Inflammatory macrophage treated with lipopolysaccharide for 4 hours (primary cell): ENCODE data around the gene SRGAP3.

Experiments
- DNase-seq: peaks from one replicate; pipeline ENCODE4 v3.0.0-alpha.2; 2020

The SRGAP3 gene

DNA sequence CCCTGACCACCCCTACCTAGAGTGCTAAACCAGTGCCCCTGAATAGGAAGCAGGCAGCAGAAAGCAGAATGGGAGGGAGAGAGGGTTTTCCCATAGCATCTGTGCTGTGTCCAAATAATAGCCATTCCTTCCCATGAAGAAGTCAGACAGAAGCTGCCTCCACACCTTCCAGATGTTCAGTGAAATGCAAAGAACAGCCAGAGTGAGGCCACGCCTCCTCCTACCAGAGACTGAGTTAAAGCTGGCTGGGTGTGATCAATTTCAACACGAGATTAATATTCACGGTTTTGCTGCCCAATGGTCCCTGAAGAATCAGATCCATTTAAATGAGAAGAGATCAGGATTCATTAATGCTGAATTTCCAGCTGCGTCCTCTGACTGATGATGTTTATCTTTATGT, 111.8 kb downstream of the SRGAP3 start:
- no peak for DNase-seq

DNA sequence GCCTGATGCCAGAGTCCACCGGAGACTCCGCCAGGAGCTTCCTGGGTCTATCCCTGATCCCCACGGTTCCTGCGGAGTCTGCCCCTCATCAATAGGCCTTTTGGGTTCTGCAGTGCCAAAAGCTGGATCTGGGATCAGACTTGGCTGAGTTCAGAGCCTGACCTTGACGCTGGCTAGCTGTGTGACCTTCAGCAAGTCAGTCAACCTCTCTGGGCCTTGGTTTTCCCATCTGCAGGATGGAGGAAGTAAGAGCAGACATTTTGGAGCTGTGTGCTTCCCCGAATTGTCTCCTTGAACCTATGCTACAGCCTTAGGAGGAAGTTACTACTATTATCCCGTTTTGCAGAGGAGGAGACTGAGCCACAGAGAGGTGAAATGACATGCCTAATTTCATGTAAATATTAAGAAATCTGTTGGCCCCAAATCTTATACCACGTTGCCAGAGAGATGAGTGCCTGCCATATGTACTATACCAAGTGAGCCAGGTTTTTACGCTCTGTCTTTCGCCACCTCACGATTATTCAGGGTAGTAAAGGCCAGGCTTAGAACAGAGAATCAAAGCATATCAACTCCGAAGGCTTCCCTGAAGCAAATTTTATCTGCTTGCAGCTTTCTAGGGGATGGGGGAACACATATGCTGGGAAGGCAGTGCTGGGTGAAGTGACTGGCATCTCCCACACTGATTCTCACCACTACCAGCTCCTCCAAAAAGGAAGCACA, 112.5 kb downstream of the SRGAP3 start:
- DNase-seq = no peak

DNA sequence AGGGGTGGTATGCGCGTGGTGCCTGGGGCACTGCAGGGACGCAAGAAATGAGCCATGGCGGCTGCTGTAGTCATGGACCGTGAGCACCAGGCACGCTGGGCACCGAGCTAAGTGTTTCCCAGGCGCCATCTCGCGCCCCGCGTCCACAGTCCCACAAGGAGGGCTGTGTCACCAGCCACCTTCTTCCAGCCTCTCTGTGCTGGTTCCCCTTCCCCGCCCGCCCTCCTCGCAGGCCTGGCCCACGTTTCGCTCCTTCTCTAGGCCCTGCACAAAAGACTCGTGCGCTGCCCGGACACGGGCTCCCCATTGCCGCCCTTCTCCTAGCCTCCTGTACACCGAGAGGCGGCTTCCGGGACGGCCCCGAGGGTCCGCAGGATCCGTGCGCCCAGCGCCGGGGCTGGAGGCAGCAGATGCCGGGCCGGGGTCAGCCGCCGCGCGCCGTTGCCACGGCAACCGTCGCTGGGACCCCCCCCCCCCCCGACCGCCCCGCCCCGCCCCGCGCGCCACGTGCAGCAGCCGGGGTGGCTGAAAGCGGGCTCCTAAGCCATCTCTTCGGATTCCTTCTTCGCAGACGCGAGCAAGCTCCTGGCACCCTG, 113.4 kb downstream of the SRGAP3 start:
- DNase-seq = no peak

DNA sequence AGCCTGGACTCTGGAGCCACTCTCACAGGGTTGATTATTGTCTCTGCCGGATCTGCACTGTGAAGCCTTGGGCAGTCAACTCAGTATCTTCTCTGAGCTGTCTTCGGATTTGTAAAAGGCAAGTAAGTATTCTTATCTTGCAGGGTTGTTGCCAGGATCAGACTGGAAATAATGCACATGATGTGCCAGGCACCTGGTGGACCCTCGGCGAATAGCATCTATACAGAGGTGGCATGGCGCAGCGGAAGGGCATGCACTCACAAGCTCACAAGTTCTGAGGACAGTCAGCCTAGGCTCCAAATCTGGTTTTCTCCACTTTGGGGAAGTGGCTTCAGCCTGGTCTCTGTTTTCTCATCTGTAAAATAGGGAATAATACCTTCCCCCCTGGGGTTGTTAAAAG, 113.9 kb downstream of the SRGAP3 start:
- no peak for DNase-seq

DNA sequence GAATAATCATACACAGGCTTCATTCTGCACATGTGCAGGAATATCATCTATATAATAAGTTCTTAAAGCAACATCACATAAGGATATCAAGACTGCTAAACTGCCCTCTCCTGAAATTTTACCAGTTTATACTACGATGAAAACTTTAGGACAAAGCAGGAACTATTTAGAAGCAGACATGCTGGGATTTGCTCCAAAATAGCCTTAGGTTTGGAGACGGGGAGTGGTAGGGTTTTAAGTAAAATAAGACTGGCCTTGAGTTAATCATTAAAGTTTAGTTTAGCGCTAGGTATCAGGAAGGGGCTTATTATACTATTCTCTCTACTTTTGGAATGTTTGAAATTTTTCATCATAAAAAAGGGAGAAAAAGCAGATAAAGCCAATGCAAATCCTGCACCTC, 115.8 kb downstream of the SRGAP3 start:
- no peak for DNase-seq

DNA sequence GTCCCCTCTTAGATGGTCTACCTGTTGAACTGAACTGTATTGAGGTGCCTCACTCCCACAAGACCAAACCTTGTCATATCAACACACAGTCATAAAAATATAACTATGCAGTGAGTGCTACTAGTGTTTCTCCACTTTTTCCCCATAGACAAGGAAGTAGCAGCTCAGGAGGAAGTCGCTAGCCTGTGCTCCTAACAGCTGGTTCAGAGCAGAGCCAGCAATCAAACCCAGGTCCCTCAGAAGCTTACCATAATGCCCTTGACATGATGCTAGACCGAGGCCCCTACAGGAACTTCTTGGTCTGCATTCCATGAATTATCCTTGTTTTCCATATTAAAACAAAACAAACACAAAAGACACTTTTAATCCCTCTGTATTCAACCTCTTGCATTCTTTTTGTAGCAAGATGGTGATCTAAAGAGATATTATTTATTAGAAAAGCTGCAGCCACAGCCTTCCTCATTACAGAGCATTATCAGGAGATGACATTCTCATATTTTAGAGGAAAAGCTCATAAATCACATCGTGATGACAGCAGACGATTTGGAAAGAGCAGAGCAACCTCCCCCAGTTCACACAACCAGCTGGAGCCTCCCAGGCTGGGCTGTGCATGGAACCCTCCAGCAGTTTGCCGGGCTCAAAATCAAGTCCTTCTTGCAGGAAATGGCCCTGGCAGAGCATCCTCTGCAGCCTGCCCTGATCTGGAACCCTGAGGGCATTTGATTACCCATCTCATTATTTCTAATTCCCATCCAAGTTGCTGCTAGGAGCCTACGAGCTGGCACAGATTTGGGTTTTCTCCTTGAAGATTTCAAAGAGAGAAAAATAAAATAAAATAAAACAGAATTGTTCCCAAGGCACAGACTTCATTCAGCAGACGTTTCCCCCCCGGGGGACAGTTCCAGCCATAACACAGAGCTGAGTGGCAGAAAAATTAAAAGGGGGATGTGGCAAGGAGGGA, 118.8 kb downstream of the SRGAP3 start:
- DNase-seq = no peak

DNA sequence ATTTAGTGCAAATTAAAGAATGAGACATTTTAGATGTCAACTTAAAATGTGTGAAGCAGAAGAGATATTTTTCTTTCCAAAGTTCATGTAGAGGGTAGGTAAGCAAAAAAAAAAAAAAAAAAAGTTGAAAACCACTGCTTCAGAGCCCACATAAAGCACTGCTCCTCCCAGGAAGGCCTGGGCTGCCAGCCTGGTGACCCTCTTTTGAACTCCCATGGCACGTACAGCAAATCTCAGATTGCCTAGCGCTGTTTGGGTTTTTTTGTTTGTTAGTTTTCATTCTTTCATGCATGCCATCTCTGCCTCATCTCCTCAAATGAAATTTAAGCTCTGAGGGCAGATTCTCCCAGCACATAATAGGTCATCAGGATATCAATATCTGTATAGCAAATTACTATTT, 120.1 kb downstream of the SRGAP3 start:
- no peak for DNase-seq

DNA sequence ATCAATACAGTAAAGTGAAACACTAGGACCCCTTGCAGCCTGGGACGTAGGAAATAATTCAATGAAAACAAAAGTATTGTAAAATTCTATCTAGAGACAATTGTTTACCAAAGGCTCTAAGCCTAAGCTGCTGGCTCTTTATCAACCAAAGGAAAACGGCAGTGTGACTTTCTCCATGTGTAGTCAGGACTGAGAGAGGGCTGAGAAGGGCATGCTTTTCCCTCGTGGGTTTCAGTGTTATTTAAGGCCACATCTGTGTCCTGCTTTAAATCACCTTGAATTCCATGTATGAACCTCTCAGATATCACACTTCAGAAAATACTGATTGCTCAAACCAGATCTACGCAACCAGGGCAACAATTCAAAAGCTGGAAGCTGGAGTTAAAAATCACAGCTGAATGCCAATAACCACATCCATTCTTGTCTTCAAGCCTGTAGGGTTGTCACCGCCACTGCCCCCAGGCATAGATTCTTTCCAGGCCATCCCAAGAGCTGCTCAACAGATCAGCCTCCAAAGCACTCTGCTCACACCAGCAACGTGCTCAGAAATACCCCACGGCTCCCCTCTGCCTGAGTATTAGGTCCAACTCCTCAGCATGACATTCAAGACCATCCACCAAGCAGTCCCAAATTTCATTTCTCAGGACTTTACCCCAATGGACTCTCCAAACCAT, 124.0 kb downstream of the SRGAP3 start:
- no peak for DNase-seq

DNA sequence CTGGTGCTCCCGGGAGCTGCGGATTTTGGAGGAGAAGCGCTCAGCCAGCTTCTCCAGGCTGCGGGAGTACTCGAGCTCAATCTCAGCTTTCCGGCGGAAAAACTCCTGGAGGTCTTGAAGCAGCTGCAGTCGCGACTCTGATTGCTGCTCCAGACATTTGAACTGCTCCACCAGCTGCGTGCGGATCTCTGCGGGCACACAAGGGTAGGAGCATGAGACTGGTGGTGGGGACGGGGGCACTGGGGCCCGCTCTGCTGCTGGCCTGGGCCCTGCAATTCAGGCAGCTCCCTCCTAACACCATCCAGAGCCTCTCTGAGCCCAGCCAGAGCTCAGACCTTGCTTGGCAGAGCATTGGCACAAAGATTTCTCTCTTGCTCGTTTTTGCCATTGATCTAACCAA, 124.7 kb downstream of the SRGAP3 start:
- no peak for DNase-seq

DNA sequence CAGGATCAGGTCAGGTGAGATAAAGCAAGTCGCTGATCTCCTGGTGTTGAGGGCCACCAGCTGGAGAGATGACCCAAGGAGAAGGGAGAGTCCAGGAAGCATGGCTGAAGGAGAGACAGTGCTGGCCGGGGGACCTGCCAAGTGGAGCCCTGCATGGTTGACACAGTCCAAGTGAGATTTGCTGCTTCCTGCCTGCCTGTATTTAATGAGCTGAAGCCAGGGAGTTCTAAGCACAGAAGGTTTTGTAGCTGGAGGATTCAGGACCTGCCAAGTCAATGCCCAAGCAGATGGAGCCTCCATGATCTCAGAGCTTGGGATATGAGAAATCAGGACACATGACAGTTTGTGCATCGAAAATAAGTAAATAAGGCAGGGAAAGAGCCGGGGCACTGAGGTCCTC, 125.6 kb downstream of the SRGAP3 start:
- DNase-seq = no peak

DNA sequence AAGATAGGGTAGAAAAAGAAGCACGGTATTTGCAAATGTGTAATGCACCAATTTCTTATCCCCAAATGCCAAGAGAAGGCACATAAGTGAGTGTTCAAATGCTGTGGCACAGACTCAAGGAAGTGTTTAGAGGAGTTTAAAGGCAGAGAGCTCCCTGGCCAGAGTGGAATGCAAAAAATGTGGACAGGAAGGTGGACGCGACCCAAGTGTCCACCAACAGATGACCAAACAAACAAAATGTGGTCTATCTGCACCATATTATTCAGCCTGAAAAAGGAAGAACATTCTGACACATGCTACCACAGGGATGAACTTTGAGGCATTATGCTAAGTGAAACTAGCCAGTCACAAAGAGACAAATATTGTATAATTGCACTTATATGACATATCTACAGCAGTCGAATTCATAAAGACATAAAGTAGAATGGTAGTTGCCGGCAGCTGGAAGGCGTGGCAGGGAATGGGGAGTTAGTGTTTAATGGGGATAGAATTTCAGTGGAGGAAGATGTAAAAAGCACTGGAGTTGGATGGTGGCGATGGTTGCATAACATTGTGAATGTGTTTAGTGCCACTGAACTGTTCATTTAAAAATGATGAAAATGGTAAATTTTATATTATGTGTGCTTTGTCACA, 126.6 kb downstream of the SRGAP3 start:
- no peak for DNase-seq

DNA sequence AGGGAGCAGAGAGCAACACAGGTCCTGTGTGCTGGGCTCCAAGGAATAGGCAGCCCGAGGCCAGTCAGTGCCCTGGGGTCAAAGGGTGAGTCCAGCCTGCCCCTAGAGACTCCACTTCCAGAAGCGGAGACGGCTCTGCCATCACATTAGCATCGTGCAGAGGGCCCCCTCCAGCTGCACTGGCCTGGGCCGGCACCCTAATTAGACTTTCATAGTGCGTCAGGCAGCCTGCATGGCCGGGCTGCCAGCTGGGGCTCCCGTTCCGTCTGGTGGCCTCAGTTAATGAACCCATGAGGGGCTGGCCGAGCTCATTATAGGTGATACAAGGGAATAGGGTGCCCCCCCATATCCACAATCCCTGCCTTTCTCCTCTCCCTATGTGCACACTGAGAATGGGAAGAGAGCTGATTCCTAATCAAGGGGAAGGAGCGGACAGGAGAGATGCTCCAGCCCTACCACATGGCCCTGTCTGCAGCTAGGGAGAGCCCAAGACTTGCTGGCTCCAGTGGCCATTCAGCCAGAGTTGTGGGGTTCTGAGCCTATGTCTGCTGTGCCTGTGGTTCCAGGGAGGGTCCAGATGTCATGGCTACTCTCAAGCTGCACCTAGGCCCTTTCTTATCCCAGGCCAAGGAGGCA, 128.0 kb downstream of the SRGAP3 start:
- no peak for DNase-seq

DNA sequence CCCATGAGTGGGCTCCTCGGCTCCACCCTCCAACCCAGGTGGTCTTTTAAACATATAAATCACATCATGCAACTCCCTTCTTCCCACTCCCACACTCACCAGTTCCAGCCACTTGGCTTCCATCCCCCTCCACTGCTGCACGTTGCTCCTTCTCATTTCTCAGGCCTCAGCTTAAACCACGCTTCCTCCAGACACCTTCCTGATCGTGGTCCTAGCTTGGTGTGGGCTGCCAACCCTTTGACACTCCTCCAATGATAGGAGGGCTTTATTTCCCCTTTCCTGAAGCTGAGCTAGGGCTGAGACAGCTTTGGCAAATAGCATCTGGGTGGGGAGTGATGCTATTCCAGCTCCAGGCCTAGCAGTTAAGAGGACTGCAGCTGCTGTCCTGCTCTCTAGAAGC, 130.1 kb downstream of the SRGAP3 start:
- DNase-seq = no peak

DNA sequence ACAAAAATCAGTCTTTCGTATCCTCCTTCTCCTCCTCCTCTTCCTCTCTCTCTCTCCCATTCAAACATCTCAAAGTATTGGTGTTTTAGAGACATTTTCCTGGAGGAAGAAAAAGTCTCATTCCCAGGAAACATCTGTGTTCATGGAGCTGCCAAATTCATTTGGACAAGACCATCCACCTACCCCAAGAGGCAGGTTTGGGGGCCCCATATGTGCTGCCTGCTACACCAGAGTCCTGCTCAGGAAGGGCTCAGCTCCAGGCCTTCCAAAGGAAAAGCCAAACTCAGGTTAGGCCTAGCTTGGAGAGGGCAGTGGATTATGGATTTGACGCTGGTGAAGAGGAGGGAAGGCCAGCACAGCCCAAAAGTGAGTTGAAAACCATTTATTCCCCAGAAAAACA, 131.2 kb downstream of the SRGAP3 start:
- no peak for DNase-seq

DNA sequence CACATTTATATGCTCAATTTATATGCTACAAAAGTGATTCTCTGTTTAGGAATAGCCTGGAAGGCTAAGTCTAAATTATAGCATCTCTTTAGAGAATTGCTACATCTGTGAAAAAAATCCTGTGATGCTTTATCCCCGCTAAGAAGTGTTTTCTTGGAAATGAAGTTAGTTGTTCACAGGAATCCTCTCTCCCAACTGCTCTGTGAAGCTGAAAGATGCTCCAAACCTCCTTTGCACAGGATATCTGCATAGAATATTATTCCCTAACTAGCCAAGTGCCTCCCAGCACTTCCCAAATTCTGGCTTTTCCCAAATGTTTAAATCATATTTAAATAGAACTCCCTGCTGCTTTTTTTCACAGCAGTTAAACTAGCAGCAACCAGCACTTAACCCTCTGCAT, 132.2 kb downstream of the SRGAP3 start:
- no peak for DNase-seq

DNA sequence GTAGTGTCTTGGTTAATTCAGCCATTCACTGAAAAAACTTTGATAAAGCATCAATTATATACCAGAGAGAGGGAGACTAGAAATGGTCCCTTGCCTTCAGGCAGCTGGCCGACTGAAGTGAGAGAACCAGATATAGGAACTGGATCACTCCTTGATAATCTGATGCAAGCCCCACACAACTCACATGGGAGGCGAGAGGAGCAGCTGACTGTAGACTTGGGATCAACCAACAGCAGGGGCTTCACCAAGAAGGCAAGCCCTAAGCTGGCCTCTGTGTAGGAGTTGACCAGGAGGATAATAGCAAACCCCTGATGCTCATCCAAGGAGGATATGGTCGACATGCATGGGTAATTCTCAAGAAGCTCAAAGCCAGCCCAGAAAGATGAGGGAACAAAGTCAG, 133.1 kb downstream of the SRGAP3 start:
- no peak for DNase-seq

DNA sequence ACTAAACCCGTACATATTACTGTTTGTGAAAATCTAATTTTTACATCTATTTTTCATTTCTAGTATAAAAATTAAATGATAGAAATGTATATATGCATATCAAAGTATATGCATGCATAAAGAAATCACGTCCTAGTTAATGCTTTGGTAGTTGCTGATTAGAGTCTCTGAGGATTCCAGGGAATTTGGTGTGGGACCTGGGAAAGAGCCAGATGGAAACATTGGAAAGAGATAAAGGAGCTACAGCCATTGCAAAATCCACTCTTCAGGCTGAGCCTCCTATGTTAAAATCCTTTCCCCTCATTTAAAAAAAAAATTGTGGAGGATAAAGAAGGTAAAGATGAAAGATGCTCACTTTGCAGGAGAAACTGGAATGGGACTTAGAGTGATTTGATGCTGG, 134.1 kb downstream of the SRGAP3 start:
- DNase-seq = no peak

DNA sequence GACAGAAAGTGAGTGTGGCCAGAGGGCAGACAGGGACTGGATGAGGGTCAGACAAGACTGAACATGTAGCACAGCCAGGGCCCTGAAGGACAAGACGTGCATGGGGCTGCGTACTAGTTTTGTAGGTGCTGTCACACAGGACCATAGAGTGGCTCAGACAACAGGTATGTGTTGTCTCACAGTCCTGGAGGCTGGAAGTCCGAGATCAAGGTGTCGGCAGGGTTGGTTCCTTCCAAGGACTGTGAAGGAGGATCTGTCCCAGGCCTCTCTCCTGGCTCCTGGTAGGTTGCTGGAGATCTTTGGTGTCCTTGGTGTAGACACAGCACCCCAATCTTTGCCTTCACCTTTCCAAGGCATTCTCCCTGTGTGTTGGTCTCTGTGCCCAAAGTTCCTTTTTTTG, 136.4 kb downstream of the SRGAP3 start:
- DNase-seq = no peak

DNA sequence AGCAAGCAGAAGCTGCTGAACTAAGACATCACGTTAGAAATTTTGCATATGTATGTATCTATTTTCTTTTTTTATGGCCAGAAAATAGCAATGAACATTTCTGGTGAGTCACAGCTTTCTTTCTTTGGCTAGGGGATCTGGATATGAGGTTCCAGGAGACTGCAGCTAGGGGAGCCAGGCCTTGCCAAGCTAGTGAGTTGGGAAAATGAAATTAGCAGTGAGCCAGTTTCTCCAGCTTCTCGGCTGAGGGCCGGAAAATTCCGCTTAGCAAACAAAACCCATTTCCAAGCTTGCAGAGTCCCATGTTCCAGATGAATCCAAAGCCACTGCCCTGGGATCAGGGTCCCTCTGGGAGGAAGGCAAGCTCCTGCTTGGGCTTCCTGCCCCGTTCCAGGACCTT, 137.6 kb downstream of the SRGAP3 start:
- DNase-seq = no peak

DNA sequence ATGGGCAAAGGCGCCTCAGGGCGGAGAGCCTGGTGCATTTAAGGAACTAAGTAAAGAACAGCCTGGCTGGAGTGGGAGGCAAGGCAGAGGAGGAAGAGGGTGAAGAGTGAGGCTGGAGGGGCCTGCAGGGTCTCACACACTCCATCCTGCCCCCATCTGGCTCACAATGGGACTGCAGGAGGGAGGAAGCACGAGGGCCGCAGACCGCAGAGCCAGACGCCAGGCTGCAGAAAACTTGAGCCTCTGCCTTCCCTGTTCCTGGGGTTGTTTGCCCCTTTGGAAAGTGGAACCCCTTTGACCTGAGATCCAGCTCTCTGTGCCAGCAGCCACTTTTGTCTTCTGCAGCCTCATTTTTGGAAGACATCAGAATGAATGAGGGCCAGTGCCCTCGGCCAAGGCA, 138.0 kb downstream of the SRGAP3 start:
- no peak for DNase-seq

DNA sequence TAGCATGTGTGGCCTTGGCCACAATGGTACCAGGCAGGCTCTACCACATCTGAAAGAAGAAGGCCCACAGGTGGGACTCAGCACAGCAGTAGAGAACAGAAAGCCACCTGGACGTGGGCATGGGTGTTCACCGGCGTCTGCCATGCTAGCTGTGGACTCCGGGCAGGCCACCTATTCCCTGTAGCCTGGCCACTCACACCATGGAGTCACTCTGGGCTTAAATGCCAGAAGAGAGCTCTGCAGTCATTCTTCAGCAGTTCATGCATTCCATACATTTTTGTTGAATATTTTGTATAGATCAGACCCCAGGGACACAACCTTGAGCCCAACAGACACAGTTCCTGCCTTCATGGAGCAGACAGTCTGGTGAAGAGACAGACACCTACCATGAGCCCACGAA, 138.6 kb downstream of the SRGAP3 start:
- no peak for DNase-seq

DNA sequence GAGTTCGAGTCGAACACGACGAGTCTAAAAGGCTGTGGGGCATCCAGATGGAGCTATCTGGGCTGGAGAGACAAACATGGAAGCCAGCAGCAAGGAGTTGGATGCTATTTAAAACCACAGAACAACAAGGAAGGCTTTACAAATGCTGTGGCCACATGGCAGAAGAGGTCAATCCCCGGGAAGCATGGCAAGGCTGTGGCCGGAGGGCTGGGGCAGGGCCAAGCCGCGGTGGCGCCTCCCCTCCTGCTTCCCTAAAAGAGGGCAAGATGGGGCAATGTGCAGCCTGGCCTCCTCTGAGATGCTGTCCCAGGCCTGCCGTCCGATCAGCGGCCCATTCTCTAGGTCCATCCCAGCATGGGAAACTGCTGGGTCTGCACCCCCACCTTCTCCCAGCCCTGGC, 139.1 kb downstream of the SRGAP3 start:
- no peak for DNase-seq

DNA sequence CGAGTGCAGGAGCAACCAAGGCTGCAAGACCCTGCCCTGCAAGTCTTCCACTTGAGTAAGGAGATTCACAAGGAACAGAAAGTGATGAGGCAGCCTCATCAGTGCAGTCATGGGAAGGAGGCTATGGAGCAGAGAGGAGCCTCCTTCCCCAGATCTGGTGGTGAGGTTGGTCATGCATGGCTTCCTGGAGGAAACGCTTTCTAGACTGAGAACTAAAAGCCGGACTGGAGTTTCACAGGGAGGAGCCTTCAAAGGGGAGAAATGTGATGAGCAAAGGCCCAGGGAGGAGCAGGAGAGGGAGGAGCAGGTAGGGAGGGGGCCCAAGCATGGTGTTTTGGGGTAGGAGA, 139.9 kb downstream of the SRGAP3 start:
- DNase-seq = peak; percentile 83
